GM12878 (cell line): ENCODE data around the gene PRB3. TPM values are rescaled to one million over a fixed set of nuclear protein-coding genes. Genes with fewer than 3 reads are reported as not detected.

ENCODE experiments used
- ATAC-seq: fragments of 200-7000 bp; cut with Tn5 transposase; 3 replicates; pipeline ENCODE4 v1.9.1; 2020; ENCODE audit warnings: mild to moderate bottlenecking, moderate library complexity
- BruUV-seq: library from RNA; stranded (reverse); fragments of 400-500 nt; replicated peaks from 2 replicates; lab custom pipeline; 2021; lab: Mats Ljungman, UMichigan
- CTCF ChIA-PET: fragments of 300-600 bp; sonication (Branson Sonifier 250); formaldehyde crosslinking; extraction: SDS; loops from one replicate; lab custom pipeline; 2021; ENCODE audit warnings: inconsistent platforms; lab: Yijun Ruan, JAX
- POLR2A ChIA-PET: fragments of 350-600 bp; formaldehyde crosslinking; extraction: SDS; loops from one replicate; lab custom pipeline; 2021; ENCODE audit warnings: inconsistent platforms; lab: Charles Lee
- RAD21 ChIA-PET: fragments of 300-600 bp; sonication (Branson Sonifier 250); formaldehyde crosslinking; loops from one replicate; lab custom pipeline; 2023; ENCODE audit warnings: antibody characterized with exemption; ENCODE audit not compliant: unreplicated experiment; lab: Charles Lee
- SMC1A ChIA-PET: fragments of 300-600 bp; sonication (Branson Sonifier 250); formaldehyde crosslinking; loops from one replicate; lab custom pipeline; 2023; ENCODE audit not compliant: unreplicated experiment, uncharacterized antibody; lab: Charles Lee
- DNase-seq: peaks from one replicate; pipeline ENCODE4 v3.0.0-alpha.2; 2011; ENCODE audit warnings: low read depth, low spot score
- FAIRE-seq: peaks from 3 replicates; lab custom pipeline; 2011; peaks lifted over from hg19 to GRCh38; lab: Jason Lieb, UNC
- H2AFZ ChIP-seq: 2 replicates; pipeline ENCODE4 v1.6.0; 2011; ENCODE audit warnings: low read depth, low read length, control low read depth; ENCODE audit not compliant: control insufficient read depth
- H3K27ac ChIP-seq: 2 replicates; pipeline ENCODE4 v1.5.1; 2011; ENCODE audit warnings: control low read depth; ENCODE audit not compliant: control insufficient read depth, insufficient read depth
- H3K27me3 ChIP-seq, 2 experiments: replicated peaks in 1 of 2; 2 replicates each; pipeline versions ENCODE4 v1.6.0 to v1.6.1; 2011; ENCODE audit warnings: low read length in 1 of 2; ENCODE audit not compliant: control insufficient read depth in 2 of 2, insufficient read depth in 2 of 2
- H3K36me3 ChIP-seq, 2 experiments: 2 replicates each; pipeline ENCODE4 v1.5.1; 2011; ENCODE audit warnings: low read length in 1 of 2; ENCODE audit not compliant: control insufficient read depth in 2 of 2, insufficient read depth in 2 of 2
- H3K4me1 ChIP-seq: 2 replicates; pipeline ENCODE4 v1.6.1; 2011; ENCODE audit warnings: mild to moderate bottlenecking, low read length, moderate library complexity, mixed read lengths; ENCODE audit not compliant: control insufficient read depth, insufficient read depth
- H3K4me2 ChIP-seq: 2 replicates; pipeline ENCODE4 v1.6.0; 2011; ENCODE audit warnings: control low read depth; ENCODE audit not compliant: control insufficient read depth, insufficient read depth
- H3K4me3 ChIP-seq: fragments of 200-600 bp; sonication (generic); 2 replicates; pipeline ENCODE4 v1.5.1; 2016
- H3K79me2 ChIP-seq: 2 replicates; pipeline ENCODE4 v1.6.0; 2011; ENCODE audit warnings: low read length; ENCODE audit not compliant: control insufficient read depth, insufficient read depth
- H3K9ac ChIP-seq: 2 replicates; pipeline ENCODE4 v1.8.0; 2011; ENCODE audit warnings: low read length, control low read depth, mixed read lengths; ENCODE audit not compliant: control insufficient read depth, insufficient read depth
- H3K9me3 ChIP-seq: replicated peaks from 3 replicates; pipeline ENCODE4 v1.5.1; 2011; ENCODE audit warnings: mild to moderate bottlenecking, low read length; ENCODE audit not compliant: control insufficient read depth, insufficient read depth
- H4K20me1 ChIP-seq: 2 replicates; pipeline ENCODE4 v1.6.0; 2011; ENCODE audit not compliant: control insufficient read depth, insufficient read depth
- ATF3 ChIP-seq: IDR thresholded peaks from 2 replicates; pipeline ENCODE4 v1.6.1; 2011; ENCODE audit warnings: low read depth, mild to moderate bottlenecking, low read length, moderate library complexity, borderline replicate concordance; ENCODE audit errors: extremely low read depth
- BACH1 ChIP-seq: fragments of 450-650 bp; IDR thresholded peaks from 2 replicates; pipeline ENCODE4 v1.6.1; 2017; ENCODE audit warnings: mild to moderate bottlenecking, borderline replicate concordance
- CHD4 ChIP-seq: fragments of 200-600 bp; sonication (generic); IDR thresholded peaks from 2 replicates; pipeline ENCODE4 v1.6.1; 2016; ENCODE audit warnings: mild to moderate bottlenecking
- EED ChIP-seq: sonication (generic); IDR thresholded peaks from 2 replicates; pipeline ENCODE4 v1.6.1; 2016; ENCODE audit warnings: antibody characterized with exemption, low read depth
- EGR1 ChIP-seq, 2 experiments: IDR thresholded peaks; 1 replicate in 1 of 2; 2 replicates in 1 of 2; pipeline ENCODE4 v1.6.1; 2011 to 2012; ENCODE audit warnings: low read depth in 2 of 2, low read length in 2 of 2, borderline replicate concordance in 1 of 2, mild to moderate bottlenecking in 1 of 2, moderate library complexity in 1 of 2
- ESRRA ChIP-seq: IDR thresholded peaks from 2 replicates; pipeline ENCODE4 v1.6.1; 2012; ENCODE audit warnings: mild to moderate bottlenecking, low read length, improper control_type of control experiment
- HDAC2 ChIP-seq: fragments of 200-600 bp; sonication (generic); IDR thresholded peaks from 2 replicates; pipeline ENCODE4 v1.6.1; 2017
- MTA2 ChIP-seq: fragments of 450-650 bp; IDR thresholded peaks from 2 replicates; pipeline ENCODE4 v1.6.1; 2016; ENCODE audit warnings: low read depth, mild to moderate bottlenecking, moderate library complexity
- PAX8 ChIP-seq: fragments of 450-650 bp; IDR thresholded peaks from 2 replicates; pipeline ENCODE4 v1.6.1; 2017; ENCODE audit warnings: mild to moderate bottlenecking, moderate library complexity
- PBX3 ChIP-seq: IDR thresholded peaks from 2 replicates; pipeline ENCODE4 v1.6.1; 2011; ENCODE audit warnings: mild to moderate bottlenecking, low read depth, low read length, moderate library complexity; ENCODE audit not compliant: insufficient replicate concordance
- POLR2AphosphoS2 ChIP-seq: IDR thresholded peaks from 2 replicates; pipeline ENCODE4 v1.6.1; 2011; ENCODE audit warnings: low read depth, mild to moderate bottlenecking, low read length, improper control_type of control experiment, moderate library complexity
- POLR2AphosphoS5 ChIP-seq: IDR thresholded peaks from 2 replicates; pipeline ENCODE4 v1.6.1; 2011; ENCODE audit warnings: mild to moderate bottlenecking, low read length, inconsistent platforms
- RUNX3 ChIP-seq: IDR thresholded peaks from 2 replicates; pipeline ENCODE4 v1.6.1; 2012; ENCODE audit warnings: low read length, inconsistent platforms
- SIN3A ChIP-seq: IDR thresholded peaks from 2 replicates; pipeline ENCODE4 v1.6.1; 2012; ENCODE audit warnings: low read depth, low read length, improper control_type of control experiment
- SMARCA5 ChIP-seq: fragments of 450-650 bp; IDR thresholded peaks from 2 replicates; pipeline ENCODE4 v1.6.1; 2017; ENCODE audit warnings: mild to moderate bottlenecking
- SPI1 ChIP-seq: IDR thresholded peaks from 2 replicates; pipeline ENCODE4 v1.6.1; 2011; ENCODE audit warnings: low read depth, mild to moderate bottlenecking, low read length, moderate library complexity, borderline replicate concordance; ENCODE audit not compliant: insufficient read depth
- USF1 ChIP-seq: IDR thresholded peaks from 2 replicates; pipeline ENCODE4 v1.6.1; 2011; ENCODE audit warnings: borderline replicate concordance, low read depth, mild to moderate bottlenecking, moderate library complexity, mixed read lengths, low read length; ENCODE audit not compliant: insufficient read depth; ENCODE audit errors: extremely low read length
- WGBS: methylation state at CpG from one replicate; pipeline ENCODE4 v1.1.6; 2016; ENCODE audit warnings: low lambda C conversion rate; ENCODE audit not compliant: insufficient replicate concordance, insufficient coverage; ENCODE audit errors: missing lambda C conversion rate; 5-methylcytosine and 5-hydroxymethylcytosine counted together
- in situ Hi-C: fragments of 300-500 bp; cut with MboI; formaldehyde crosslinking; loops from 9 replicates; pipeline ENCODE4 v1.14.3; 2018; ENCODE audit warnings: mixed read lengths
- intact Hi-C: fragments of 100-400 bp; cut with micrococcal nuclease; formaldehyde crosslinking; loops from one replicate; pipeline ENCODE4 v1.14.2; 2022; ENCODE audit not compliant: unreplicated experiment
- polyA plus RNA-seq, 11 experiments: library from polyadenylated mRNA; depleted of rRNA in 4 of 11; unstranded in 6 of 11; stranded (reverse) in 5 of 11; fragments of >200 nt; fragmentation: Nextera tagmentation in 4 of 11; fragmentation: Illumina TruSeq in 1 of 11; extraction: Ambion mirVana in 4 of 11; extraction: Trizol in 1 of 11; gene quantifications; 1 replicate in 1 of 11; 2 replicates in 10 of 11; pipeline versions ENCODE4 v1.2.1 to v1.2.3, GENCODE V29; 2011 to 2016; ENCODE audit warnings: inconsistent platforms in 2 of 11, missing spikeins in 2 of 11, low read depth in 1 of 11
- total RNA-seq, 4 experiments: library from RNA; depleted of rRNA in 3 of 4; stranded (reverse); fragments of >200 nt in 3 of 4; fragmentation: Illumina TruSeq in 1 of 4; extraction: Trizol in 1 of 4; gene quantifications; 2 replicates each; pipeline versions ENCODE4 v1.2.1 to v1.2.3, GENCODE V29; 2013 to 2021

The PRB3 gene
- total and polyA plus RNA-seq, 10 of the 15 experiments (the other 5 are each of a cell fraction or from before 2014, with no cell fraction given), result not detected

- no peak overlapping the region for H3K4me3 ChIP-seq
- H3K4me1 ChIP-seq, result no peaks in the 10 kb centered on the region
- H4K20me1 ChIP-seq, result no peaks in the 10 kb centered on the region
- no peak for TF ChIP-seq PBX3
- ATAC-seq, result no peak
- no peaks in the 10 kb centered on the region for H3K79me2 ChIP-seq
- H3K9me3 ChIP-seq, result no peaks in the 10 kb centered on the region
- no peak overlapping the region for H2AFZ ChIP-seq
- H3K27ac ChIP-seq, result no peak overlapping the region
- no peak overlapping the region for H3K9ac ChIP-seq
- intact Hi-C loops, result no loop called here
- H3K4me2 ChIP-seq, result no peak overlapping the region
- no peaks in the 10 kb centered on the region; a peak in 1 of 4 replicates for H3K27me3 ChIP-seq
- ChIA-PET CTCF (interaction anchor here (0.7 to 2.2 kb wide), 2 partner anchors 12 to 13 kb away, joined by 3 to 6 read pairs; no protein-coding TSS in a partner anchor), RAD21 (no interaction called here), SMC1A (no interaction called here), POLR2A (no interaction called here)
- BruUV-seq, result no TSS peak
- in situ Hi-C loops, result no loop called here
- no peak for FAIRE-seq
- 89% methylated on average over 3 of the region's 3 CpGs for WGBS
- no peaks in the 10 kb centered on the region for H3K36me3 ChIP-seq
- no peak for DNase-seq
These were observed 29.1 kb downstream of the PRB3 start for GRCh38 chr12:11240348-11240930.

GRCh38 chr12:11238275-11238674 is 31.2 kb downstream of the PRB3 start:
- DNase-seq, result no peak
- no peak for FAIRE-seq
- Histone ChIP-seq H3K27me3 (no peaks in the 10 kb centered on the region; a peak in 1 of 4 replicates), H3K27ac (no peak overlapping the region), H3K4me2 (no peak overlapping the region), H4K20me1 (no peaks in the 10 kb centered on the region), H2AFZ (no peak overlapping the region), H3K4me3 (no peak overlapping the region), H3K9me3 (no peaks in the 10 kb centered on the region), H3K9ac (no peak overlapping the region), H3K4me1 (no peaks in the 10 kb centered on the region), H3K79me2 (no peaks in the 10 kb centered on the region), H3K36me3 (no peaks in the 10 kb centered on the region)
- RAD21 ChIA-PET, result no interaction called here
- SMC1A ChIA-PET, result no interaction called here
- POLR2A ChIA-PET, result no interaction called here
- CTCF ChIA-PET, result no interaction called here
- no peak for ATAC-seq
- in situ Hi-C loops (no loop called here), intact Hi-C loops (no loop called here)
- BruUV-seq, result no TSS peak
- 77% methylated on average over 4 of the region's 4 CpGs for WGBS
- TF ChIP-seq EED (no peak), POLR2AphosphoS2 (no peak), USF1 (no peak), SPI1 (no peak), POLR2AphosphoS5 (no peak), SMARCA5 (no peak), EGR1 (IDR thresholded peaks at IDR 0.05; ENCODE audit: borderline replicate concordance in 1 of 2, low read depth in 2 of 2, low read length in 2 of 2) (no peak), BACH1 (no peak), RUNX3 (no peak), CHD4 (no peak), PAX8 (no peak), MTA2 (no peak), HDAC2 (no peak), ATF3 (no peak), SIN3A (no peak), ESRRA (no peak)
